ENCODE measurements around the gene ZFYVE28. TPM values are rescaled to one million over a fixed set of nuclear protein-coding genes. Genes with fewer than 3 reads are reported as not detected.
A peak's percentile ranks its signal among the peaks of the same experiment; 100 is the strongest.

The ZFYVE28 gene
- total RNA-seq, 1 donor from 2014 or later = 4.4 TPM

DNA sequence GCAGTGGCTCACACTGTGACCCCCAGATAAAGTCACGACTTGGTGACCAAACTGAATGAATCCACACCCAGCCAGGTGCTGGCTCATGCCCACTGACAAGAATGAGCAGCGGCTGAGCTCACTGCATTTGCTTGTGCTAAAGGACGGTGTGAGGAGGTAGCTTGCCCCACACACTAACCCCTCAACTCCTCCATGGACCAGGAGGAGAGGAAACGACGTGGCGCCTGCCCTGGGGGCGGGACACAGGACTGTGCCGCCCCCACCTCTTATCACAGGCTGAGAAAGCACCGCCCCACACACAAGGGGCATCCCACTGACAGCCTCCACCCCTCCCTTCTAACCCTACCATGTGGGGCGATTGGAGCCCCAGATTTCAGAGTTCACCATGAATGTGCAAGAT lies 43.0 kb downstream of the ZFYVE28 start:
- intact Hi-C loops (cut with micrococcal nuclease) = no loop called here
- Mint-ChIP-seq H3K27ac (no peak overlapping the region), H3K4me1 (no peaks in the 10 kb centered on the region), H3K27me3 (peaks cover 4% of the 10 kb centered on the region), H3K9me3 (no peaks in the 10 kb centered on the region), H3K4me3 (no peak overlapping the region), H3K36me3 (ENCODE audit: low read depth) (no peaks in the 10 kb centered on the region)
- no peak for DNase-seq

DNA sequence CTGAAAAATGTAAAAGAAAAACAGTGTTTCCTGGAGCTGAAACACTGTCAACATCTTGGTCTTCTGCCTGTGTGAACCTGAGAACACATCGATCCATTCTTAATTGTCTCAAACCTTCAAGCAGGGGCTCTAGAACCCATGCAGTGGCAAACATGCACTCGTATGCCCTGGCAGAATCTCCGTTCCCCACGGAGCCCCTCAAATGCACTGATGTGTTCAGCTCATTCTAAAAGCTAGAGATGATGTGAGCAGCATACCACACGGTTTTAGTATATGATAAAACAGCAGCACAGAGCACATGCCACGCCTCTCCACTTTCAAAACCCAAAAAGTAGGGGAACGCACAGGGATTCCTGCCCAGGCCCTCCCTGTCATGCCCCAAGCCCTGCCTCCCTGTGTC lies 44.9 kb downstream of the ZFYVE28 start:
- H3K4me1 Mint-ChIP-seq = no peaks in the 10 kb centered on the region
- DNase-seq = no peak
- H3K27ac Mint-ChIP-seq = no peak overlapping the region
- no peak overlapping the region for H3K4me3 Mint-ChIP-seq
- intact Hi-C loops (cut with micrococcal nuclease) = no loop called here
- no peaks in the 10 kb centered on the region for H3K27me3 Mint-ChIP-seq
- H3K9me3 Mint-ChIP-seq = no peaks in the 10 kb centered on the region
- H3K36me3 Mint-ChIP-seq (ENCODE audit: low read depth) = no peaks in the 10 kb centered on the region

DNA sequence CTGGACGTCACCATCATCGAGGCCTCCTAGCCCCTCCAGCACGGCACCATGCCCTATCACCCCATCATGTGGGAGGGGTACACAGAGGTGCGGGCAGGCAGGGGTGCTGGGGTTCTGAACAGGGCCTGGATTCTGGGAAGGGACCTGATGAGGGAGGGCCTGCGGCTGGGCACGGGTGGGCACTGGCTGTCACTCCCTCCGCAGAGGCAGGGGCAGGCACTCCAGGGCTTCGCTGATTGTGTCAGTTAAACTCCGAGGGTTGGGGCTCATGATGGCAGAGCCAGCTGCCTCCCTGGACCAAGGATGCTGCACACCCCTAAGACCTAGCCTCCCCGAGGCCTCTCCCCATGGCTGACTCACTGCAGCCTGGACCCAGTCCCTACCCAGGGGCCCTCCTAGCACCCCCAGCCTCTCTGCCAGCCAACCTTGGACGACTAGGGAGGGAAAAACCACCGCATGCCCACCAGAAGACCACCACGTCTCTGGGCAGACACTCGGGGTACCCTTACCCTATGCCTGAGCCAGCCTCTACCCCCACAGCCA lies 45.9 kb downstream of the ZFYVE28 start:
- H3K9me3 Mint-ChIP-seq = no peaks in the 10 kb centered on the region
- no peak overlapping the region for H3K27ac Mint-ChIP-seq
- intact Hi-C loops (cut with micrococcal nuclease) = no loop called here
- no peaks in the 10 kb centered on the region for H3K36me3 Mint-ChIP-seq (ENCODE audit: low read depth)
- no peaks in the 10 kb centered on the region for H3K4me1 Mint-ChIP-seq
- DNase-seq = no peak
- no peaks in the 10 kb centered on the region for H3K27me3 Mint-ChIP-seq
- no peak overlapping the region for H3K4me3 Mint-ChIP-seq

DNA sequence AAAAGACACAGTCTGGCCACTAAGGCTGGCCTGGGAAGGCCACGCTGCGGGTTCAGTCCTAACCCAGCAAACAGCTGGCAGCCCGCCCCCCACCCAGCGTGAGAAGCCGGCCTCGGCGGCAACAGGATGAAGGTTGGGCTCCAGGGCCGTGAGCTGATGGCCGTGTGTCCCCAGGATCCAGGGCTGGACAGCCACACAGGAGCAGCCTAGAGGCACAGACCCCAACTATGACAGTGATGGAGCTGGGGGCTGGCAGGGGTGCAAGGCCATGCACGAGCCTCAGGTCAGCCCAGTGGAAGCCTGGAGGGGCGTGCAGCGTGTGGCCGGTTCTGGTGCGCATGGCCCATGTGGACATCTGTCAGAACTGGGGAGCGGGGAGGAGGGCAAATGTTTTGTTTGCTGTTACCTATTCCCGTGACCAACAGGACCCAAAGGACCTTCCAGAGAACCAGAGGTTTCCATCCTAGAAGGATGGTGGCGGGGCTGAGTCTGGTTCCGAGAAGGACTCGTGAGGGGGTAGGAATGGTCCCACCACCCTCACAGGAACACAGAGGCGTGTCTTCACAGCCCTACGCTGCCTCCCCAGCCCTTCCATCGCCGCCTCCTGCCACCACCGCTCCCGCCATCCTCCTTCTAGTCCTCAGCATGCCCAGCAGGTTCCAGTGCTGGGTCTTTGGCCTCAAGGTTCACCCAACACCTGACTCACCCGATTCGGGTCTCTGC lies 46.5 kb downstream of the ZFYVE28 start:
- H3K27ac Mint-ChIP-seq = no peak overlapping the region
- H3K9me3 Mint-ChIP-seq = no peaks in the 10 kb centered on the region

DNA sequence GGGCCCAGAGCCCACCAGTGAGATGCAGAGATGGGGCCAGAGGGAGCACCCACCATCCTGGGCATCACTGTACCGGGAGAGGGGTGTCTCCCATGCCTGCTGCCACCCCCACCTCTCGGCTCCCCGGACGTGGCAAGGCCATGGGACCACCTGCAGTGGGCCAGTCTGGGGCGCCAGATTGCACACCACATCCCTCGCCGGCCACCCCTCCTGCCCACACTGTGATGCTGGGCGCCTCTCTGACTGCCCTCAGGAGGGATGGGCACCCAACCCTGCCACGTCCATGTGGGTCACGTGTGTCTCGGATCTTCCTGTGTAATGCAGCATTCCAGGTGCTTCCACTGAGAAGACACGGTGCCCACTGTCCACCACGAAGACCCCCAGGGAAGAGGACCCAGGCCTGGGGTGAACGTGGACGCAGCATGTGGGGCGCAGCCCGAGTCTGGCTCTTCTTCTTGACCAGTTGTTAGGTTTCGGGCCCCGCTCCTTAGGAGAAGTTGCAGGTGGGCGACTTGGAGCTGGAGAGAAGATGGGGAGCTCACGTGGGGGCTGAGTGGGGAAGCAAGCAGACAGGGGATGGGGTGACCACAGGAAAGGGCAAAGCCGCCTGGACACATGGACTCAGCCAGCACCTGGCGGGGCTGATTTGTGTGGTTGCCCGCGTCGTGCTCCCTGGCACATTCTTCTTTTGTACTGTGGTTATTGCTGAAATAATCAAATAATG lies 47.7 kb downstream of the ZFYVE28 start:
- Mint-ChIP-seq H3K9me3 (no peaks in the 10 kb centered on the region), H3K36me3 (ENCODE audit: low read depth) (no peaks in the 10 kb centered on the region), H3K27ac (no peak overlapping the region), H3K4me1 (no peaks in the 10 kb centered on the region), H3K4me3 (no peak overlapping the region), H3K27me3 (no peaks in the 10 kb centered on the region)
- no peak for DNase-seq
- intact Hi-C loops (cut with micrococcal nuclease) = no loop called here

More for the DNA sequence above, 46.5 kb downstream of the ZFYVE28 start:
- Mint-ChIP-seq H3K4me1 (no peaks in the 10 kb centered on the region), H3K4me3 (no peak overlapping the region), H3K27me3 (no peaks in the 10 kb centered on the region), H3K36me3 (ENCODE audit: low read depth) (no peaks in the 10 kb centered on the region)
- intact Hi-C loops (cut with micrococcal nuclease) = no loop called here
- no peak for DNase-seq

DNA sequence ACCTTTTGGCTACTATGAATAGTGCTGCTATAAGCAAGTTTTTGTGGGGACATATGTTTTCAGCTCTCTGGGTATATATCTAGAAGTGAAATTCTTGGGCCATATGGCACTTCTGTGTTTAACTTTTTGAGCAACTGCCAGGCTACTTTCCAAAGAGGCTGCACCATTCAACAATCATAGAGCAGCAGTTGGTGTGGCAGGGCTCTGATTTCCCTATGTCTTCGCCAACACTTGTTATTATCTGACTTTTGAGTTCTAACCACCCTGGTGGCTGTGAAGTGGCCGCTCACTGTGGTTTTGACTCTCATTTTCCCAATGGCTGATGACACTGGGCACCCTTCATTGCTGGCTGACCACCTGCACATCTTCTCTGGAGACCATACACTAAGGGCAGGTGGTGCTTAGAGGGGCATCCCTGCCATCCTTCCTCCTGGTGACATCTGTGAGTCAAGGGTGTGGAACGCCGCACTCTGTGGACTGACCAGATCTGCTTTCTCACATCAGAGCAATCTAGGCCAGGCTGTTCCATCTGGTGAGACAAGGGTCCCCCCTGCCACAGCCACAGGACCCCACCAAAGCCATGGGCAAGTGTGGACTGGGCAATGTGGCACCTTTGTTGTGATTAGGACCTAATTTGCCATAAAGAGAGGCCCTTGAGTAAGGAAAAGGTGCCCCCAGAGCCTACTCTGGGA lies 49.6 kb downstream of the ZFYVE28 start:
- H3K9me3 Mint-ChIP-seq = no peaks in the 10 kb centered on the region
- no peak overlapping the region for H3K27ac Mint-ChIP-seq
- H3K4me1 Mint-ChIP-seq = no peaks in the 10 kb centered on the region
- intact Hi-C loops (cut with micrococcal nuclease) = no loop called here
- DNase-seq = no peak
- no peaks in the 10 kb centered on the region for H3K36me3 Mint-ChIP-seq (ENCODE audit: low read depth)
- H3K27me3 Mint-ChIP-seq = no peaks in the 10 kb centered on the region
- no peak overlapping the region for H3K4me3 Mint-ChIP-seq

DNA sequence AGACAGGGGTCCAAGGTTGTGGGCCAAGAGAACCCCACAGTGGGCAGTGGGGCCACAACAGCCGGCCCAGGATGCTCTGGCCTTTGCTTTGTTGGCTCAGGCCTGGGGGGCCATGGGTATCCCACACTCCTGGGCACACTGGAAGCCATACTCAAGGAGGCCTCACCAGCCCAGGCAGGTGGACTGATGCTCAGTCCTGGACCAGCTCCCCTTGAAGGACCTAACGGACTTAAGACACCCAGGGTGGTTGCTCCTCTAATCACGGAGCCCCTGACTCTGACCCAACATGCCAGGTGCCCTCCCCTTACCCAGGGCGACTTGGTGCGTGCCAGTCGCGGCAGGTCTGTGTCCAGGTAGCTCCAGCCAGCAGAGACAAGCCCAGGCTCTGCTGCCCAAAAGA lies 50.8 kb downstream of the ZFYVE28 start:
- no peaks in the 10 kb centered on the region for H3K36me3 Mint-ChIP-seq (ENCODE audit: low read depth)
- intact Hi-C loops (cut with micrococcal nuclease) = no loop called here

DNA sequence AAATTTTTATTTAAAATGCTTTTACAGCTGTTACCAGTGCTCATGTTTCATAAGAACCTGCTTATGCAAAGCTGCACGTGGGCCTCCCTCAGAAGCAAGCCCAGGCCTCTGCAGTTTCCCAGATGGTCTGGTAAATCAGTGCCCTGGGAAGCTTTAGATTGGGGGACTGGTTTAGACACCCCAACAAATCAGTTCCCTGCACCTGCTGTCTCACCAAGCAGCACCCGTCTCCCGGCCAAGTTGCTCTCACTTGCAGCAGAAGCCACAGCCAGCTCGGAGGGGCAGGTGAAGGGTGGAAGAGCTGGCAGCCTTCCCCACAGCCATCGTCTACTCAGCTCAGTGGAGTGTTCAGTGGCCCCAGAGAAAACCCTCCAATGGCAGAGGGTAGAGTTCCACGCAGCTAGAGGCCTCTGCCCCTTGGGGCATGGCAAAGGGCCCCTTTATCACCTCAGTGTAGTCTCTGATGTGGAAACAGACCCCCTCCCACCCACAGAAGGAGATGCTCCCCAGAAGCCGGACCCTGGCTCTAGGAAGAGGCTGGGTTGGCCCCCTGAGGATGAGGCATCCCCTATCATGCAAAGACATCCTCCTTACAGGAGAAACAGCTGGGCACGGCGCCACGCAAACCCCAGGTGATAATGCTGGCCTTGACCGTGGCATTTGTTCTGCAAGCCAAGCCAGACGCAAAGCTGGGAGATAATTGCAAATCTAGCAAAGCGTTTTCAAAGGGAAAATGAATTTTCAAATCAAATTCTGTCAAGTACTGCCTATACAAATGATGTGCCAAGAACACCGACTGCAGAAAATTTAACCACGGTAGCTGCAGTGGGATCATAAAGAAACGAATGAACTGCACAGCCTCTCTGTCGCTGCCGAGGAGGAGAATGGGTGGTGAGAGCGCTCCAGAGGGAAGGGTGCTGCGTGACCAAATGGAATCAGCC lies 51.9 kb downstream of the ZFYVE28 start:
- Mint-ChIP-seq H3K4me3 (no peak overlapping the region), H3K36me3 (ENCODE audit: low read depth) (no peaks in the 10 kb centered on the region), H3K27ac (no peak overlapping the region), H3K9me3 (no peaks in the 10 kb centered on the region), H3K27me3 (no peaks in the 10 kb centered on the region), H3K4me1 (no peaks in the 10 kb centered on the region)
- no peak for DNase-seq
- intact Hi-C loops (cut with micrococcal nuclease) = no loop called here

More for the DNA sequence above, 50.8 kb downstream of the ZFYVE28 start:
- DNase-seq = no peak
- Mint-ChIP-seq H3K9me3 (no peaks in the 10 kb centered on the region), H3K27me3 (no peaks in the 10 kb centered on the region), H3K4me3 (no peak overlapping the region), H3K27ac (no peak overlapping the region), H3K4me1 (no peaks in the 10 kb centered on the region)

DNA sequence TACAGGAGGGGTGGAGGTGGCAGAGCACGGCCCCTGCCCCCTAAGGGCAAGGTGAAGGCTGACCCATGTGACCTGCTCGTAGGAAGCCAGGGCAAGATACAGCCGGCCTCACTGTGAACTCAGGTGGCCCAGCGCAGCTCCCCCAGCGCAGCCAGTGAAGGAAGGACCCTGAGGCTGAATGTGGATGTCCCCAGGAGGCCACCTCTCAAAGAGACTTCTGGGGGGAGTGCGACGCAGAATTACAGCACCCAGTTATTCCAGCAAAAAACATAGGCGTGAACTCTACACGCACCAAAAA lies 52.6 kb downstream of the ZFYVE28 start:
- Mint-ChIP-seq H3K9me3 (no peaks in the 10 kb centered on the region), H3K4me1 (no peaks in the 10 kb centered on the region), H3K36me3 (ENCODE audit: low read depth) (no peaks in the 10 kb centered on the region), H3K27me3 (no peaks in the 10 kb centered on the region), H3K4me3 (no peak overlapping the region), H3K27ac (no peak overlapping the region)
- intact Hi-C loops (cut with micrococcal nuclease) = no loop called here
- no peak for DNase-seq

DNA sequence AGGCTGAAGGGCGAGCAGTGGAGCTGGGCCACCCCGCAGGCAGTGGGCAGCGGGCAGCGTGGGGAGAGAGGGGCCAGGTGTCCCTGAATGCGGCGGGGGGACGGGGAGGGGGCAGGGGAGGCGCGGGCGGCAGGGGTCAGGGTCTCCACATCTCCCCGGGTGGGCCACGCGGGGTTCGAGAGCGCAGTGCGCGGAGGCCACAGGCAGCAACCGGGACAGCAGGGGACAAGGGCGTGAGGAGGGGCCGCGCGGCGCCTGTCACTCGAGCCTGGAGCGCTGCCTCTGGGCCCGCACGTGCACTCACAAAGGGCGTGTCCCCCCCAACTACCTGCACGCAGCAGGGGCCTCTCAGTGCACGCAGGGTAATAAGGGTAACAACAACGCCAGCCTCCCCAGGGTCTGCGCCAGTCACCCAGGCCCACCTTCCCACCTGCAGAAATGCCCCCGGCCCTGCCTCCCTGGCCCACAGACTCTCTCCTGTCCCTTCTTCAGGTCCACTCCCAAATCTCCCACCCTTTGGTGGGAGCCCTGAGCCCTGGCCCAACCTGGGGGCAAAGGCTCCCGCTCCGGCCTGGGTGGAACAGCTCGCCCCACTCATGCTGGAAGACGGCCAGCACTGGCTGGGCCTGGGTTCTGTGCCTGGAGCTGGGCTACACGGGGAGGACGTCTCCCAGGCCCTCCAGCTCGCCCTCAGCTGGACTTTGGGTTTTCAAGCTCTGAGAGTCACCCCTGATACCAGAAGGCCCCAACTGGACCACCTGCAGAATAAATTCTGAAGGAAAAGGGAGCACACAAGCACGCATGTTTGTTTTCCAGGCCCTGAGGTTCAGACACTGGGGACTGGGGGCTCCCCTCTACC lies 53.2 kb downstream of the ZFYVE28 start:
- H3K36me3 Mint-ChIP-seq (ENCODE audit: low read depth) = no peaks in the 10 kb centered on the region
- no peaks in the 10 kb centered on the region for H3K27me3 Mint-ChIP-seq
- H3K4me1 Mint-ChIP-seq = no peaks in the 10 kb centered on the region
- H3K9me3 Mint-ChIP-seq = no peaks in the 10 kb centered on the region
- no peak overlapping the region for H3K4me3 Mint-ChIP-seq
- H3K27ac Mint-ChIP-seq = no peak overlapping the region
- DNase-seq = no peak
- intact Hi-C loops (cut with micrococcal nuclease) = no loop called here

DNA sequence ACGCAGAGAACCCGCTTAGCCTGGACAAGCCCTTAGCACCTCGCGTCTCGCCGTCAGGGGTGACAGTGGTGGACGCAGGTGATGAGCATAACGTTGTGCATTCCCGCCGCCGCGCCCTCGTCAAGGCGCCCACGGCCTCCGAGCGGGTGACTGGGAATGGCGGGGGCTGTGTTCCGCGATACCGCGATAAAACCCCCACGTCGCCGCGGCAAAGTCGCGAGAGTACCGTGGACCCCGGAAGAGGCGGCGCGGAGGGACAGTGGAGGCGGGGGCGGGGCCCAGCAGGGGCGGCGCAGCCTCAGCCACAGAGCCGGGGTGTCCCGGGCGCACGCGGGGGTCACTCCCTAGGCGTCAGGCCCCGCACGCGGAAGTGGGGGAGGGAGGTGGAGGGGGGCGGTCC lies 53.8 kb downstream of the ZFYVE28 start:
- intact Hi-C loops (cut with micrococcal nuclease) = no loop called here
- DNase-seq = peak; percentile 85
- Mint-ChIP-seq H3K9me3 (no peaks in the 10 kb centered on the region), H3K4me3 (peak overlapping the region; percentile 47), H3K27ac (no peak overlapping the region), H3K27me3 (no peaks in the 10 kb centered on the region), H3K4me1 (no peaks in the 10 kb centered on the region), H3K36me3 (ENCODE audit: low read depth) (no peaks in the 10 kb centered on the region)

DNA sequence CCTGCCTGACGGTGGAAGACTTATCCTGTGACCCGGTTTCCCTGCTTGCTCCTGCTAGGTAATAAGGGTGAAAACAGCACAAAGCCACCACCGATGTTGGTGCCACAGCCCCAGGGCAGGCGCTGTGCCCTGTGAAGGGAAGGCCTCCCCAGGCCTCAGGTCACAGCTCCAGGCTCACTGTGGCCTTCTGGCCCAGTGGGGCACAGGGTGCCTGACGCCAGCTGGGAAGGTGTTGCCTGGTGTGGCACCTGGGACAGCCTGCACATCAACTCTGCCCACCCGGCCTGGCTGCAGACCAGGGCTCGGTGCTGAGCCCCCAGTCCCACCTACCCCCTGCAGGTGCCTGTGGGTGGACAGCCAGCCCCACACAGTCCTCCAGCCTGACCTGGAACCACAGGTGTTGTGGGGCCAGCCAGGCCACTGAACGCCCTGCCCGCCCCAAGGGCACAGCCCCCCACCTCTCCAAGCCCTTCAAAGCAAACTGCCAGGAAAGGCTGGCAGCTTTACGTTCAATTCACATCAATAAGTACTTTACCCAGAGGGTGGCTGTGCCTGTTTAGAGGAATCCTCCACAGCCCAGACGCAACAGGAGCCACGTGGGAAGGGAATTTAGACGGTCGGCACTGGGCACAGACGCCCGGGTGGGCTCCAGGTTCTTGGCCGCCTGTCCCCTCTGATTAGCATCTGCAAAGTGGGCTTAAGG lies 54.3 kb downstream of the ZFYVE28 start:
- intact Hi-C loops (cut with micrococcal nuclease) = no loop called here
- DNase-seq = no peak
- no peak overlapping the region for H3K27ac Mint-ChIP-seq
- H3K4me3 Mint-ChIP-seq = peak overlapping the region; percentile 47
- H3K36me3 Mint-ChIP-seq (ENCODE audit: low read depth) = no peaks in the 10 kb centered on the region
- H3K4me1 Mint-ChIP-seq = no peaks in the 10 kb centered on the region
- no peaks in the 10 kb centered on the region for H3K27me3 Mint-ChIP-seq
- no peaks in the 10 kb centered on the region for H3K9me3 Mint-ChIP-seq

Measured in activated CD4-positive, alpha-beta T cell treated with anti-CD3 and anti-CD28 coated beads, Interleukin-2, amount 10 ng/mL, durations not matched to agents 24 days and 14 days (primary cell).